ENCODE data around the gene CNTNAP1.

DNA sequence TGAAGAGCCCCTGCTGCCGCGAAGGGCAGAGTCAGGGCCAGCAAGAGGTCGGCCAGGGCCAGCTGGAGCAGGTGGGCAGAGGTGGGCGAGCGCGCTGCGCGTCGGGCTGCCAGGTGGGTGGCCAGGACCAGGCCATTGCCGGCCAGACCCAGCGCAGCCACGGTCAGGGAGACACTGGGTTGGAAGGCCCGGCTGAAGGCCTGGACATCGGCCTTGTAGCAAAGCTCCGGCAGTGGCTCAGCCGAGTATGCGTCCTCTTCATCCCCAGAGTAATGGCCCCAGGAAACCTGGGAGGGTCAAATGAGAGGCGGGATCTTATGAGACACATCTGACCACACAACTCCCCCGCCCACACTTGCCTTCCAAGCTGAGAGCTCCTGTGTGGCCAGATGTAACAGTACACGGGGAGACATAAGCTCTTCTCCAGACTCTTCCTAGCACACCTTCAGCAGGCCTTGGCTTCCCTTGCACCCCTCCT lies 2.0 kb upstream of the CNTNAP1 start:
- TF ChIP-seq, protein P1, sequence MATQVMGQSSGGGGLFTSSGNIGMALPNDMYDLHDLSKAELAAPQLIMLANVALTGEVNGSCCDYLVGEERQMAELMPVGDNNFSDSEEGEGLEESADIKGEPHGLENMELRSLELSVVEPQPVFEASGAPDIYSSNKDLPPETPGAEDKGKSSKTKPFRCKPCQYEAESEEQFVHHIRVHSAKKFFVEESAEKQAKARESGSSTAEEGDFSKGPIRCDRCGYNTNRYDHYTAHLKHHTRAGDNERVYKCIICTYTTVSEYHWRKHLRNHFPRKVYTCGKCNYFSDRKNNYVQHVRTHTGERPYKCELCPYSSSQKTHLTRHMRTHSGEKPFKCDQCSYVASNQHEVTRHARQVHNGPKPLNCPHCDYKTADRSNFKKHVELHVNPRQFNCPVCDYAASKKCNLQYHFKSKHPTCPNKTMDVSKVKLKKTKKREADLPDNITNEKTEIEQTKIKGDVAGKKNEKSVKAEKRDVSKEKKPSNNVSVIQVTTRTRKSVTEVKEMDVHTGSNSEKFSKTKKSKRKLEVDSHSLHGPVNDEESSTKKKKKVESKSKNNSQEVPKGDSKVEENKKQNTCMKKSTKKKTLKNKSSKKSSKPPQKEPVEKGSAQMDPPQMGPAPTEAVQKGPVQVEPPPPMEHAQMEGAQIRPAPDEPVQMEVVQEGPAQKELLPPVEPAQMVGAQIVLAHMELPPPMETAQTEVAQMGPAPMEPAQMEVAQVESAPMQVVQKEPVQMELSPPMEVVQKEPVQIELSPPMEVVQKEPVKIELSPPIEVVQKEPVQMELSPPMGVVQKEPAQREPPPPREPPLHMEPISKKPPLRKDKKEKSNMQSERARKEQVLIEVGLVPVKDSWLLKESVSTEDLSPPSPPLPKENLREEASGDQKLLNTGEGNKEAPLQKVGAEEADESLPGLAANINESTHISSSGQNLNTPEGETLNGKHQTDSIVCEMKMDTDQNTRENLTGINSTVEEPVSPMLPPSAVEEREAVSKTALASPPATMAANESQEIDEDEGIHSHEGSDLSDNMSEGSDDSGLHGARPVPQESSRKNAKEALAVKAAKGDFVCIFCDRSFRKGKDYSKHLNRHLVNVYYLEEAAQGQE (IDR thresholded peaks at IDR 0.05; ENCODE audit: insufficient read depth in 1 of 2, low read depth in 2 of 2, low read length in 2 of 2): no peak
- TF ChIP-seq TAF1 (IDR thresholded peaks at IDR 0.05; ENCODE audit: borderline replicate concordance, insufficient read depth, low read length) (no peak), POLR2AphosphoS5 (IDR thresholded peaks at IDR 0.05; ENCODE audit: low read depth, low read length) (no peak), SIN3A (IDR thresholded peaks at IDR 0.05; ENCODE audit: borderline replicate concordance, insufficient read depth, low read length) (no peak)
